ENCODE measurements around the gene DHRS11.

DHRS11 gene

GRCh38 chr17:36614081-36614480 is 22.4 kb downstream of the DHRS11 start:
- no peak for DNase-seq (ENCODE audit: low read depth)

DNA sequence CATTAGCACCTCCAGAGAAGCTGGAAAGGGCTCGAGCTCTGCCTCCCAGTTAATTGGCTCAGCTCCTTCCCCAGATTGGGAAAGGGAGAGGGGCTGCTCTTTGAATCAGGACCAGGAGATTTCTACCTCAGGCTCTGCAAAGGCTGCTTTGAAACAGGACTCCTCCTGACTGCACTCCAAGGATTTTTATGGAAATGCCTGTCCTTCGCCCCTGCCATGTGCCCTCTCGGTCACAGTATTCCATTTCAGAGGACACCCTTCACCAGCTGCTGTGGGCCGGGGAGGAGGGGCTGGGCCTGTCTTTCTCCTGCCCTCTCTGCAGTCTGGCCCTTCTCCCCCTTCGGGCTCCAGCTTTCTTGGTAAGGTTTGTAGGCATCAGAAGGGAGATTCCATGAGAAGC is 23.3 kb downstream of the DHRS11 start:
- DNase-seq (ENCODE audit: low read depth), result no peak

DNA sequence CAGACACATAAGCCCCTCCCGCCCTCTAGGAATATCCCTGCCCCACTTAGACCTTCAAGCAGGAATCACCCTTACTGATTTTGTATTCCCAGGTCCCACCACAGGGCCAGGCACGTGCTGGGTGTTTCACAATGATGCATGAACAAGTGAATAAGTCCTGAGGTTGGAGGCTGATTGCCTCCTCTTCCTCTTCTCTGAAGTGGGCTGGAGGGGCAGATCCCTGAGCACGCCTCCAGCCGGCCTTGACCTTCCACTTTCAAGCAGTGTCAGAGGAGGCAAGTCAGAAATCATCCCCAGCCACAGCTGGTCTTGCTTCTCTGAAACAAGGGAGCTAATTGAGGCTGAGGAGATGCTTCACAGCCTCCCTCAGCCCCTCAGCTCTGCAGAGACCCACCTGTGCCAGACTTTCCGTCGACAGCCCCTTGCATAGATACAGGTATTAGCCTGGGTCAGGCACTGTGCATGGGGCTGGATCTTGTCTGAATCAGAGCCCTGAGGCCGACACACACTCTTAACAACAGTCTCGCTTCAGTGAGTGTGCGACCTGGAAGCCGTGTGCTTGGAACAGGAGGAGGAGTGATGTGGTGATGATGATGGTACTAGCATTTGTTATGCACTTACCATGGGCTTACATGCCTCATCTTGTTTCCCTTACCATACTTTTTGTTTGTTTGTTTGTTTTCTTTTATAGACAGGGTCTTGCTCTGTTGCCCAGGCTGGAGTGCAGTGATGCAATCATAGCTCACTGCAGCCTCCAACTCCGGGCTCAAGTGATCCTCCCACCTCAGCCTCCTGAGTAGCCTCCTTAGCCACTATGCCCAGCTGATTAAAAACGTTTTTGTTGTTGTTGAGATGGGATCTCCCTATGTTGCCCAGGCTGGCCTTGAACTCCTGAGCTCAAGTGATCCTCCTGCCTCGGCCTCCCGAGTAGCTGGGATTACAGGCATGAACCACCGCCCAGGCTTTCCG is 24.7 kb downstream of the DHRS11 start:
- DNase-seq (ENCODE audit: low read depth), result no peak

DNA sequence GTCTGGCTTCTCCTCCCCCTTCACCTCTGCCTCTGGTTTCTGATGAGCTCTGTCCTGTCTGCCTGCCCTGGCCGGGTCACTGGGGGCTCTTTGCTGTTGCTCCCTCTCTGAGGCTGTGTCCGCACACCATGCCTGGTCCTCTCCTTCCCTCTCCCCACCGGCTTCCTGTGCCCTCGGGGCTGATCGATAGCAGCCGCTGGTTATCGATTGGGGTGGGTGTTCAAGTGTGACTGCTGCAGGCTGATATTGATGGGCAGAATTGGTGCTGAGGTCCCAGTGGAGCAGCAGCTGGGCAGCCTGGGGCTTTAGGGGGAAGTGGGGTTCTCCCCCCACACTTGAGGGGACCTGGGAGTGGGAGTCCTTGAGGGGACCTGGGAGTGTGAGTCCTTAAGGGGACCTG is 26.1 kb downstream of the DHRS11 start:
- no peak for DNase-seq (ENCODE audit: low read depth)

DNA sequence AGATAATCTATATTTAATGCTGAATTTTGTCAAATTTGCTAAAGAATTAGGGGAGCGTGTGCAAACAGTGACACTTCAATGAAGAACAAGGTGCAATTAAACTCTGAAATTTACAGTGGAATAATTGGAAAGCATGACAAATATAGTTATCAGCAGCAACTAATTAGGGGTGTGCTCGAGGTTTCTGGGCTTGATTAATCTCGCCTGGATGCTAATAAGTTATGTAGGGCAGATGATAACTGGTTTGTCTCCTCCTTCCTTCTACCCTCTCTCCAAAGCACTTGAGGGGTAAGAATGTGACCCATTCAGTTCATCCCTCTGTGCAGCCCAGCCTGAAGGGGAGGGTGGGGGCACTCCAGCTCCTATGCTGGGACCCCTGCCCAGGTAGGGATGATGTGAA is 31.6 kb downstream of the DHRS11 start:
- DNase-seq (ENCODE audit: low read depth), result no peak

GRCh38 chr17:36625188-36625587 is 33.5 kb downstream of the DHRS11 start:
- no peak for DNase-seq (ENCODE audit: low read depth)

DNA sequence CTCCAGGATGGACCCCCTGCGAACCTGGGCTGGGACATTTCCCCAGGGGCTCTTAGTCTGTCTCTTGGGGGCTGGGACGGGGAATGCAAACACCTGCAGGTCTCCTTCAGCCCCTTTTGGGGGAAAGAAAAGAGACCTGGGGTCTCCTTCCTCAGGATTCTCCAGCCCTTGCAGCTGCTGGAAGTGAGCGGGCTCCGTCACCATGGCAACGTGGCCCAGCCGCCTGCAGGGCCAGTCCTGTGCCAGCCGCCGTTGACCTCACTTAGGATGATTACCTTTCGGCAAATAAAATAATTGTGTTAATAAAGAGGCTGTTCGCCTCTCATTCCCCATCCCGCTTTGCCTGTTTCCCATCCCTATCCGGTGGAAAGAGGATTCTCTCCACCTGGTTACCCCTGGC is 35.4 kb downstream of the DHRS11 start:
- no peak for DNase-seq (ENCODE audit: low read depth)

- DNase-seq (ENCODE audit: low read depth), result no peak
Observed at GRCh38 chr17:36628576-36628975, 36.9 kb downstream of the DHRS11 start.

DNA sequence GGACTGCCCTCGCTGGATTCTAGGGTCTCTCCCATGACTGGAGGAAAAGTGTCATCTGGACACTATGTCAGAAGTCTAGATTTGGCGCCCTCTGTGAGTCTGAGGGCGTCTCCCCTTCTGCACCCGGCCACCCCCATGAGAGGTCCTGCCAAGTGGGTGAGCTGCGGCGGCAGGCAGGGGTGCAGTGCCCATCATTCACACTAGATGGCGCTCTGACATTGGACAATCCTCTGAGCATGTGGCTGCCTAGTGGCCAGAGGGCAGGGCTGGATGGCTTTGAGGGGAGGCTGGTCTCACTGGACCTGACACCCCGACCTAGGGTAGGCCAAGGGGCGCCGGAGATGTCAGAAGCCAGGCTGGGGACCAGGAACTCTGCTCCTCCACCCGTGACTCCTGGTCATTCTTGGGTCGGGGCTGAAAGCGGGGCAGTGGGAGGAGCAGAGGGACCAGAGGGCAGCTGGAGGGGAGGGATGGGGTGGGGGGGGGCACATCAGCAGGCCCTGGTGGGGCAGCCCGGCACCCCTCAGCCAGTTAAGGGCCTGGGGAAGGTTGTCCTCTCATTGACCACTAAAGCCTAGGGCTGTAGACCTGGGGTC is 37.7 kb downstream of the DHRS11 start:
- peak; percentile 50 for DNase-seq (ENCODE audit: low read depth)

GRCh38 chr17:36629970-36630502 is 38.4 kb downstream of the DHRS11 start:
- no peak for DNase-seq (ENCODE audit: low read depth)

DNA sequence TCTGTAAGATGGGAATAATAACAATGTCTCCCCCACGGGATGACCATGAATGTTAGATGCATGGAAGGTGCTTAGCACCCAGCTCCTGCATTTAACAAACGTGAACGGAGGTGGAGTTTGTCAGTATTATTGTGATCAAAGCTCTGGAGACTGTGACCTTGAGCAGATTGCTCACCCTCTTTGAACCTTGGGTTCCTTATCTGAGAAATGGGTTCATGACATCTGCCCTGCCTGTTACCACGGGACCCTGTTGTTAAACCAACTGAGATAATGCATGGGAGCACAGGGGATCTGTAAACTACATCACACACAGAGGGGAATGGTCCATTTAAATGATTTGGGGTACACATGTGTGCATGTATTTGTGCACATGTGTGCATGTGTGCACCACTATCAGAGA is 39.3 kb downstream of the DHRS11 start:
- no peak for DNase-seq (ENCODE audit: low read depth)

GRCh38 chr17:36632916-36633771 is 41.5 kb downstream of the DHRS11 start:
- DNase-seq (ENCODE audit: low read depth), result no peak

DNA sequence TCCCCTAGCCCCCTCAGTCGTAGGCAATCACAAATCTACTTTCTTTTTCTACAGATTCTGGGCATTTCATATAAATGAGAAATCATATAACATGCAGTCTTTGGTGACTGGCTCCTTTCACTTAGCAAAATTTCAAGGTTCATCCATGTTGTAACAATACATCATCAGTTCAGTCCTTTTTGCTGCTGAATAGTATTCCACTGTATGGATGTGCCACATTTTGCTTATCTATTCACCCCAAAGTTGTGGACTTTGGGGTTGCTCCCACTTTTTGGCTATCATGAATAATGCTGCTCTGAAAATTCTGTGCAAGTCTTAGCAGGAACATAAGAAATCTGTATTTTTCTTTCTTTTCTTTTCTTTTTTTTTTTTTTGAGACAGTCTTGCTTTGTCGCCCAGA is 48.7 kb downstream of the DHRS11 start:
- DNase-seq (ENCODE audit: low read depth), result no peak

DNA sequence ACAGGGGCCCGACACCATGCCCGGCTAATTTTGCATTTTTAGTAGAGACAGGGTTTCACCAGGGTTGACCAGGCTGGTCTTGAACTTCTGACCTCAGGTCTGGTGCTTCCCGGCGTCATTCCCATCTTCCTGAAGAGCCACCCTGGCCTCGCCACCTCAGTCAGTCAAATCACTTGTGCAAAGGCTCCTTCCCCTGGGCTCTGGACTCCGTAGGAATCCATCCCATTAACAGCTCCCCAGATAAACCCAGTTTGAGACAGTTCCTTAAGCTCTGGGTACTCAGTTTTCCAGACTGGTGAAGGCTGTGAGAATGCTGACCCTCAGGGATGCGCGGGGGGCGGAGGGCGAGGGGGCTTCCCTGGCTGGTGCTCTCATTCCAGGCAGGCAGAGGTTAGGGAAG is 49.2 kb downstream of the DHRS11 start:
- no peak for DNase-seq (ENCODE audit: low read depth)

- no peak for DNase-seq (ENCODE audit: low read depth)
Observed at GRCh38 chr17:36641331-36641876, 49.7 kb downstream of the DHRS11 start.

- no peak for DNase-seq (ENCODE audit: low read depth)
Observed at GRCh38 chr17:36641877-36642845, 50.5 kb downstream of the DHRS11 start.

- DNase-seq (ENCODE audit: low read depth), result no peak
Observed at GRCh38 chr17:36643086-36643685, 51.5 kb downstream of the DHRS11 start.

- DNase-seq (ENCODE audit: low read depth), result no peak
Observed at GRCh38 chr17:36645422-36645821, 53.7 kb downstream of the DHRS11 start.

GRCh38 chr17:36647636-36648035 is 56.0 kb downstream of the DHRS11 start:
- no peak for DNase-seq (ENCODE audit: low read depth)

- DNase-seq (ENCODE audit: low read depth), result no peak
Observed at GRCh38 chr17:36650096-36650775, 58.6 kb downstream of the DHRS11 start.
